Left lung (tissue), 10 donors: ENCODE results near the gene SMCO3. TPM values are rescaled to one million over a fixed set of nuclear protein-coding genes. Genes with fewer than 3 reads are reported as not detected.

ENCODE experiments used
- ATAC-seq: fragments of 200-7000 bp; cut with Tn5 transposase; one replicate; pipeline ENCODE4 v1.9.1; 2020; ENCODE audit warnings: moderate library complexity
- DNase-seq, 4 donors: peaks; one replicate each; pipeline ENCODE4 v3.0.0-alpha.2; 2013 to 2020
- H3K27ac ChIP-seq, 2 donors: fragments of 200-600 bp; sonication (generic) in 1 of 2; one replicate each; pipeline versions ENCODE4 v1.5.0 to v1.8.0; 2020 to 2021
- H3K27me3 ChIP-seq, 2 donors: fragments of 200-600 bp; sonication (generic) in 1 of 2; one replicate each; pipeline versions ENCODE4 v1.5.0 to v1.8.0; 2020 to 2021
- H3K36me3 ChIP-seq, 2 donors: fragments of 200-600 bp; sonication (generic) in 1 of 2; one replicate each; pipeline versions ENCODE4 v1.5.0 to v1.8.0; 2020 to 2021
- H3K4me1 ChIP-seq, 2 donors: fragments of 200-600 bp; one replicate each; pipeline ENCODE4 v1.8.0; 2021
- H3K4me3 ChIP-seq, 2 donors: fragments of 200-600 bp; sonication (generic) in 1 of 2; one replicate each; pipeline versions ENCODE4 v1.5.0 to v1.8.0; 2020 to 2021; ENCODE audit warnings: mild to moderate bottlenecking in 1 of 2
- H3K9me3 ChIP-seq, 2 donors: fragments of 200-600 bp; sonication (generic) in 1 of 2; one replicate each; pipeline versions ENCODE4 v1.5.0 to v1.8.0; 2020 to 2021
- CTCF ChIP-seq, 2 donors: fragments of 200-600 bp; sonication (generic) in 1 of 2; IDR thresholded peaks; one replicate each; pipeline versions ENCODE4 v1.5.0 to v1.8.0; 2021; ENCODE audit warnings: antibody characterized with exemption in 2 of 2
- intact Hi-C, 2 donors: fragments of 100-400 bp; cut with DNase I; formaldehyde crosslinking; loops; one replicate each; pipeline versions ENCODE4 v1.11.2 to v1.14.2; 2022
- polyA plus RNA-seq, 6 donors: library from polyadenylated mRNA; unstranded; fragments of 120-200 nt; gene quantifications; one replicate each; pipeline ENCODE4 v1.2.1, GENCODE V29; 2013; ENCODE audit not compliant: insufficient read length in 6 of 6
- total RNA-seq, 2 donors: library from RNA; stranded (reverse); fragmentation: NEBNext Ultra II Directional; extraction: Animal tissue kit (Norgen Biotek cat#: 25700); gene quantifications; one replicate each; pipeline ENCODE4 v1.2.1, GENCODE V29; 2021
- donor health status: DM: no; HTN: yes; CAD: no.
- donor health status: DM: no; HTN: no; CAD: no.

The SMCO3 gene
- total and polyA plus RNA-seq, 8 donors = 0.28 to 1.1 (median 0.59) TPM

- Histone ChIP-seq H3K27ac (peak overlapping the region in 1 of 2 donors; percentile 15), H3K4me1 (no peaks in the 10 kb centered on the region), H3K4me3 (no peak overlapping the region), H3K36me3 (no peaks in the 10 kb centered on the region), H3K27me3 (no peaks in the 10 kb centered on the region), H3K9me3 (peaks cover 0 to 4% of the 10 kb centered on the region in 2 donors)
- no peak for TF ChIP-seq CTCF (IDR thresholded peaks at IDR 0.05)
- ATAC-seq (no peak), DNase-seq (peak in 1 of 4 donors; percentile 63)
- intact Hi-C loops = no loop called here
These were observed 40.0 kb upstream of the SMCO3 start for GRCh38 chr12:14853961-14854360.

- no peak for ATAC-seq
These were observed 38.9 kb upstream of the SMCO3 start for GRCh38 chr12:14852880-14853279.

GRCh38 chr12:14850929-14851663 is 37.1 kb upstream of the SMCO3 start:
- intact Hi-C loops = no loop called here
- no peak for TF ChIP-seq CTCF (IDR thresholded peaks at IDR 0.05)
- Histone ChIP-seq H3K4me1 (peaks cover 9 to 11% of the 10 kb centered on the region in 2 donors), H3K27me3 (no peaks in the 10 kb centered on the region), H3K36me3 (no peaks in the 10 kb centered on the region), H3K4me3 (no peak overlapping the region), H3K9me3 (no peaks in the 10 kb centered on the region), H3K27ac (no peak overlapping the region)
- ATAC-seq (no peak), DNase-seq (no peak)

More at GRCh38 chr12:14852880-14853279, 38.9 kb upstream of the SMCO3 start:
- intact Hi-C loops = no loop called here
- H3K9me3 ChIP-seq = no peaks in the 10 kb centered on the region
- H3K4me1 ChIP-seq = no peaks in the 10 kb centered on the region
- H3K27me3 ChIP-seq = no peaks in the 10 kb centered on the region
- TF ChIP-seq CTCF (IDR thresholded peaks at IDR 0.05) = no peak
- H3K27ac ChIP-seq = no peak overlapping the region
- no peak overlapping the region for H3K4me3 ChIP-seq
- DNase-seq = no peak
- H3K36me3 ChIP-seq = no peaks in the 10 kb centered on the region

- peak; percentile 21 for ATAC-seq
These were observed 35.7 kb upstream of the SMCO3 start for GRCh38 chr12:14849661-14850060.

More at GRCh38 chr12:14849661-14850060, 35.7 kb upstream of the SMCO3 start:
- DNase-seq = no peak
- intact Hi-C loops = loop anchor here (5.0 to 10.0 kb wide), 2 partner anchors 145 to 148 kb away; no protein-coding TSS in a partner anchor
- Histone ChIP-seq H3K36me3 (no peaks in the 10 kb centered on the region), H3K4me1 (peaks cover 17 to 21% of the 10 kb centered on the region in 2 donors), H3K9me3 (no peaks in the 10 kb centered on the region), H3K27me3 (no peaks in the 10 kb centered on the region), H3K27ac (peak overlapping the region in 1 of 2 donors; percentile 26), H3K4me3 (no peak overlapping the region)
- no peak for TF ChIP-seq CTCF (IDR thresholded peaks at IDR 0.05)
